ENCODE results near the gene YPEL2.
A peak's percentile ranks its signal among the peaks of the same experiment; 100 is the strongest.
"Not testable (repeated sequence)": the region's sequence is repeated elsewhere in the genome, so short reads cannot be mapped to it uniquely, and the experiment has no call there.

The YPEL2 gene

DNA sequence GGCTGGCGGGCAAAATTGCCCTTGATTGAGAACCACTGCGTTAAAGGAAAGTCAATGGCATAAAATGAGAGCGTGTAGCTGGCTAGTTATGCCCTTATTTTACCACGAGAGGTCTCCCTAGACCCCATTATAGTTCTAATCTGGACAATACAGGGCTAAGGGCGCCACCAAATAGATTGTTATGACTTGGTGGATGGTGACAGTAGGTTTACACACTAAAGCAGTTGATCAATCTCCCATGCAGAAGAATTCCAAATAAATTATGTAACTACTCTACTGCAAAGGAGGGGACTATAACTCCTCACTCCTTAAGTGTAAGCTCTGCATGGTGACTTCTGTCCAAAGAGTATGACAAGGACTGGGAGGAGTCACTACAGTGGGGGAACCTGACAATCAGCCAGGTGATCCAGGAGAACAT lies 20.4 kb upstream of the YPEL2 start:
- H3F3A ChIP-seq (ENCODE audit: low read depth), result no peaks in the 10 kb centered on the region
- H3K9me2 ChIP-seq (replicated peaks; ENCODE audit: low read depth, low read length), result no peaks in the 10 kb centered on the region
- no peaks in the 10 kb centered on the region for H4K20me1 ChIP-seq (ENCODE audit: insufficient read depth, low read length, poor library complexity, severe bottlenecking)
- no peak overlapping the region for H2AFZ ChIP-seq (ENCODE audit: low read length)
- no peak overlapping the region for H3K9ac ChIP-seq (ENCODE audit: low read depth, low read length, poor library complexity, severe bottlenecking)
- H3K4me3 ChIP-seq (ENCODE audit: low read length, poor library complexity, severe bottlenecking), result no peak overlapping the region
- no peaks in the 10 kb centered on the region for H3K36me3 ChIP-seq (ENCODE audit: insufficient read depth, low read length)
- H3K4me2 ChIP-seq (ENCODE audit: low read depth, low read length, poor library complexity, severe bottlenecking), result no peak overlapping the region
- no peaks in the 10 kb centered on the region for H3K27me3 ChIP-seq (ENCODE audit: insufficient read depth, low read length, poor library complexity, severe bottlenecking)
- H3K79me2 ChIP-seq (ENCODE audit: insufficient read depth, low read length), result no peaks in the 10 kb centered on the region
- H3K4me1 ChIP-seq (ENCODE audit: insufficient read depth, low read length, poor library complexity, severe bottlenecking), result no peaks in the 10 kb centered on the region
- H3K9me3 ChIP-seq (ENCODE audit: insufficient read depth, low read depth, low read length), result no peaks in the 10 kb centered on the region
- TF ChIP-seq, protein P1, sequence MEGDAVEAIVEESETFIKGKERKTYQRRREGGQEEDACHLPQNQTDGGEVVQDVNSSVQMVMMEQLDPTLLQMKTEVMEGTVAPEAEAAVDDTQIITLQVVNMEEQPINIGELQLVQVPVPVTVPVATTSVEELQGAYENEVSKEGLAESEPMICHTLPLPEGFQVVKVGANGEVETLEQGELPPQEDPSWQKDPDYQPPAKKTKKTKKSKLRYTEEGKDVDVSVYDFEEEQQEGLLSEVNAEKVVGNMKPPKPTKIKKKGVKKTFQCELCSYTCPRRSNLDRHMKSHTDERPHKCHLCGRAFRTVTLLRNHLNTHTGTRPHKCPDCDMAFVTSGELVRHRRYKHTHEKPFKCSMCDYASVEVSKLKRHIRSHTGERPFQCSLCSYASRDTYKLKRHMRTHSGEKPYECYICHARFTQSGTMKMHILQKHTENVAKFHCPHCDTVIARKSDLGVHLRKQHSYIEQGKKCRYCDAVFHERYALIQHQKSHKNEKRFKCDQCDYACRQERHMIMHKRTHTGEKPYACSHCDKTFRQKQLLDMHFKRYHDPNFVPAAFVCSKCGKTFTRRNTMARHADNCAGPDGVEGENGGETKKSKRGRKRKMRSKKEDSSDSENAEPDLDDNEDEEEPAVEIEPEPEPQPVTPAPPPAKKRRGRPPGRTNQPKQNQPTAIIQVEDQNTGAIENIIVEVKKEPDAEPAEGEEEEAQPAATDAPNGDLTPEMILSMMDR (conservative IDR thresholded peaks at IDR 0.05; ENCODE audit: low read length), result peak; percentile 84
- no peak for TF ChIP-seq EZH2phosphoT487 (IDR thresholded peaks at IDR 0.05; ENCODE audit: borderline replicate concordance)

DNA sequence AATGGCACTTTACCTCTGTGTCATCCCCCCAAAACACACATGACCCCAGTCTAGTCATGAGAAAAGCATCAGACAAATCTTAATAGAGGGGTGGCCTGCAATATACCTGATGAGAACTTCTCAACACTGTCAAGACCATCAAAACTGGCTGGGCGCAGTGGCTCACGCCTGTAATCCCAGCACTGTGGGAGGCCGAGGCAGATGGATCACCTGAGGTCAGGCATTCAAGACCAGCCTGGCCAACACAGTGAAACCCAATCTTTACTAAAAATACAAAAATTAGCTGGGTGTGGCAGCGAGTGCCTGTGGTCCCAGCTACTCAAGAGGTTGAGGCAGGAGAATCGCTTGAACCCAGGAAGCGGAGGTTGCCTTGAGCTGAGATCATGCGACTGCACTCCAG lies 19.9 kb upstream of the YPEL2 start:
- not testable (repeated sequence) for H3K27me3 ChIP-seq (ENCODE audit: insufficient read depth, low read length, poor library complexity, severe bottlenecking); H3K36me3 ChIP-seq (ENCODE audit: insufficient read depth, low read length); H3K4me2 ChIP-seq (ENCODE audit: low read depth, low read length, poor library complexity, severe bottlenecking); H3K9me2 ChIP-seq (replicated peaks; ENCODE audit: low read depth, low read length); H3K79me2 ChIP-seq (ENCODE audit: insufficient read depth, low read length); H2AFZ ChIP-seq (ENCODE audit: low read length); H3K9ac ChIP-seq (ENCODE audit: low read depth, low read length, poor library complexity, severe bottlenecking); H3F3A ChIP-seq (ENCODE audit: low read depth); H3K4me1 ChIP-seq (ENCODE audit: insufficient read depth, low read length, poor library complexity, severe bottlenecking); H3K9me3 ChIP-seq (ENCODE audit: insufficient read depth, low read depth, low read length); H4K20me1 ChIP-seq (ENCODE audit: insufficient read depth, low read length, poor library complexity, severe bottlenecking); H3K4me3 ChIP-seq (ENCODE audit: low read length, poor library complexity, severe bottlenecking)

DNA sequence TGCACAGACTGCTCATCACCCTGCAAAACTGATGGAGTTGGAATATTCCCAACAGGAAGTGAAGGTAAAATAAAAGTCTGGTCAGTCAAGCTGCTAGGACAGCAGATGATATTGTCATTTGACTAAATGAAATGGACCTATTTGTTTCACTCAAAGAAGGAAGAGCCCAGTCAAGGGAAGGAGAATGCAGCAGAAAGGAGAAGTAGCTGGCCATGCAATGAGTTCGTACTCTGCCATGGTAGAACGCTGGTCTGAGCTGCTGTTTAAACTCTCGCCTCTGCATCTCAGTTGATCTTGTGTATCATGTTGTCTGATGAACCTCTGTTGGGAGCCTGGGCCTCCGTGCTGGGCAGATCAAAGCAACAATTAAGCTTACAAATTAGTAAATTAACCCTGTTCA lies 15.6 kb upstream of the YPEL2 start:
- Histone ChIP-seq H3K27me3 (ENCODE audit: insufficient read depth, low read length, poor library complexity, severe bottlenecking) (no peaks in the 10 kb centered on the region), H3K4me3 (ENCODE audit: low read length, poor library complexity, severe bottlenecking) (no peak overlapping the region), H3K4me2 (ENCODE audit: low read depth, low read length, poor library complexity, severe bottlenecking) (no peak overlapping the region), H3K9ac (ENCODE audit: low read depth, low read length, poor library complexity, severe bottlenecking) (no peak overlapping the region), H3K79me2 (ENCODE audit: insufficient read depth, low read length) (no peaks in the 10 kb centered on the region), H3K36me3 (ENCODE audit: insufficient read depth, low read length) (no peaks in the 10 kb centered on the region), H3K9me3 (ENCODE audit: insufficient read depth, low read depth, low read length) (no peaks in the 10 kb centered on the region), H3K4me1 (ENCODE audit: insufficient read depth, low read length, poor library complexity, severe bottlenecking) (no peaks in the 10 kb centered on the region), H3K9me2 (replicated peaks; ENCODE audit: low read depth, low read length) (no peaks in the 10 kb centered on the region), H4K20me1 (ENCODE audit: insufficient read depth, low read length, poor library complexity, severe bottlenecking) (no peaks in the 10 kb centered on the region), H3F3A (ENCODE audit: low read depth) (no peaks in the 10 kb centered on the region), H2AFZ (ENCODE audit: low read length) (no peak overlapping the region)
- TF ChIP-seq, protein P1 (conservative IDR thresholded peaks at IDR 0.05; ENCODE audit: low read length), result no peak
- no peak for TF ChIP-seq EZH2phosphoT487 (IDR thresholded peaks at IDR 0.05; ENCODE audit: borderline replicate concordance)
